A549 (cell line): ENCODE results near the gene CD96. TPM values are rescaled to one million over a fixed set of nuclear protein-coding genes. Genes with fewer than 3 reads are reported as not detected.

Source experiments
- ATAC-seq, 2 experiments: fragments of 200-7000 bp in 1 of 2; fragments of >200 bp in 1 of 2; cut with Nextera tagmentation in 1 of 2; cut with Tn5 transposase in 1 of 2; 3 replicates each; pipeline versions ENCODE4 v1.8.0 to v1.9.1; 2018 to 2020; ENCODE audit warnings: mild to moderate bottlenecking in 1 of 2, moderate library complexity in 1 of 2
- CTCF ChIA-PET: fragments of 300-600 bp; sonication (Branson Sonifier 250); formaldehyde crosslinking; extraction: SDS; loops from one replicate; lab custom pipeline; 2021; ENCODE audit warnings: antibody characterized with exemption, inconsistent platforms; lab: Yijun Ruan, JAX
- POLR2A ChIA-PET: fragments of 350-600 bp; formaldehyde crosslinking; extraction: SDS; loops from one replicate; lab custom pipeline; 2021; ENCODE audit warnings: antibody characterized with exemption, inconsistent platforms; lab: Yijun Ruan, JAX
- DNase-seq, 2 experiments: peaks; one replicate each; pipeline versions ENCODE4 v3.0.0 to v3.0.0-alpha.2; 2011 to 2016; ENCODE audit warnings: low read depth in 1 of 2, low spot score in 1 of 2
- FAIRE-seq: peaks from 2 replicates; lab custom pipeline; 2011; peaks lifted over from hg19 to GRCh38; lab: Jason Lieb, UNC
- H3K27ac ChIP-seq, 2 experiments: fragments of >200 bp; sonication (Bioruptor Twin); formaldehyde crosslinking; 3 replicates each; pipeline ENCODE4 v1.5.1; 2016 to 2017
- H3K4me1 ChIP-seq: fragments of >200 bp; sonication (Bioruptor Twin); formaldehyde crosslinking; 3 replicates; pipeline ENCODE4 v1.6.1; 2016
- H3K4me2 ChIP-seq: fragments of >200 bp; sonication (Bioruptor Twin); formaldehyde crosslinking; 3 replicates; pipeline ENCODE4 v1.6.1; 2016
- H3K4me3 ChIP-seq: fragments of >200 bp; sonication (Bioruptor Twin); formaldehyde crosslinking; 3 replicates; pipeline ENCODE4 v1.5.1; 2016
- H3K9me3 ChIP-seq: fragments of >200 bp; sonication (Bioruptor Twin); formaldehyde crosslinking; 3 replicates; pipeline ENCODE4 v1.6.1; 2016
- ATOH8 ChIP-seq: fragments of 250-450 bp; sonication (Bioruptor Pico); IDR thresholded peaks from 2 replicates; pipeline ENCODE4 v1.5.0; 2020; ENCODE audit warnings: low read depth, mild to moderate bottlenecking, moderate library complexity
- BHLHE40 ChIP-seq: IDR thresholded peaks from 2 replicates; pipeline ENCODE4 v1.6.1; 2012; ENCODE audit warnings: low read depth, low read length, inconsistent platforms
- CEBPB ChIP-seq, 2 experiments: fragments of >200 bp in 1 of 2; sonication (Bioruptor Twin) in 1 of 2; formaldehyde crosslinking in 1 of 2; IDR thresholded peaks; 2 replicates each; pipeline ENCODE4 v1.6.1; 2012 to 2016
- CHD2 ChIP-seq: fragments of 150-350 bp; IDR thresholded peaks from 2 replicates; pipeline ENCODE4 v1.6.1; 2014; ENCODE audit warnings: low read length; ENCODE audit not compliant: partially characterized antibody
- CHD4 ChIP-seq: fragments of 200-600 bp; sonication (generic); IDR thresholded peaks from 2 replicates; pipeline ENCODE4 v1.6.1; 2016; ENCODE audit warnings: antibody characterized with exemption, mild to moderate bottlenecking, borderline replicate concordance
- CTCF ChIP-seq: fragments of >200 bp; sonication (Bioruptor Twin); formaldehyde crosslinking; IDR thresholded peaks from 3 replicates; pipeline ENCODE4 v1.5.1; 2016
- EHF ChIP-seq: fragments of 250-450 bp; sonication (Bioruptor Pico); IDR thresholded peaks from 2 replicates; pipeline ENCODE4 v1.5.0; 2020; ENCODE audit warnings: mild to moderate bottlenecking
- EHMT2 ChIP-seq: fragments of 200-600 bp; sonication (generic); IDR thresholded peaks from 2 replicates; pipeline ENCODE4 v1.6.1; 2016; ENCODE audit warnings: antibody characterized with exemption, low read depth, mild to moderate bottlenecking, moderate library complexity
- ESRRA ChIP-seq: fragments of 150-350 bp; IDR thresholded peaks from 2 replicates; pipeline ENCODE4 v1.6.1; 2014; ENCODE audit warnings: mild to moderate bottlenecking, low read length, borderline replicate concordance
- FOSB ChIP-seq: fragments of 250-450 bp; sonication (Bioruptor Pico); IDR thresholded peaks from 2 replicates; pipeline ENCODE4 v1.5.0; 2020; ENCODE audit warnings: mild to moderate bottlenecking, moderate library complexity
- FOSL2 ChIP-seq, 2 experiments: fragments of 450-650 bp in 1 of 2; fragments of >200 bp in 1 of 2; sonication (Bioruptor Twin) in 1 of 2; formaldehyde crosslinking; IDR thresholded peaks; 2 replicates each; pipeline versions ENCODE4 v1.5.0 to v1.6.1; 2016 to 2020; ENCODE audit warnings: mild to moderate bottlenecking in 1 of 2, moderate library complexity in 1 of 2
- FOXS1 ChIP-seq: fragments of 250-450 bp; sonication (Bioruptor Pico); IDR thresholded peaks from 2 replicates; pipeline ENCODE4 v1.5.0; 2020; ENCODE audit warnings: mild to moderate bottlenecking, moderate library complexity
- HDAC2 ChIP-seq: fragments of 200-600 bp; sonication (generic); IDR thresholded peaks from 2 replicates; pipeline ENCODE4 v1.6.1; 2016
- HOXB13 ChIP-seq: fragments of 250-450 bp; sonication (Bioruptor Pico); IDR thresholded peaks from 2 replicates; pipeline ENCODE4 v1.5.0; 2020; ENCODE audit warnings: low read depth, mild to moderate bottlenecking, moderate library complexity
- JUN ChIP-seq, 2 experiments: fragments of >200 bp; sonication (Bioruptor Twin); formaldehyde crosslinking; IDR thresholded peaks; 2 replicates in 1 of 2; 3 replicates in 1 of 2; pipeline ENCODE4 v1.6.1; 2016 to 2017
- JUNB ChIP-seq: fragments of >200 bp; sonication (Bioruptor Twin); formaldehyde crosslinking; IDR thresholded peaks from 2 replicates; pipeline ENCODE4 v1.6.1; 2016
- KDM5A ChIP-seq: fragments of 200-600 bp; sonication (generic); IDR thresholded peaks from 2 replicates; pipeline ENCODE4 v1.6.1; 2016; ENCODE audit warnings: antibody characterized with exemption, mild to moderate bottlenecking
- MAFK ChIP-seq: fragments of 450-650 bp; IDR thresholded peaks from 2 replicates; pipeline ENCODE4 v1.6.1; 2014; ENCODE audit not compliant: partially characterized antibody
- MAZ ChIP-seq: fragments of 150-350 bp; IDR thresholded peaks from 2 replicates; pipeline ENCODE4 v1.6.1; 2014; ENCODE audit warnings: antibody characterized with exemption, low read depth, low read length, borderline replicate concordance
- NPAS2 ChIP-seq: fragments of 250-450 bp; sonication (Bioruptor Pico); IDR thresholded peaks from 2 replicates; pipeline ENCODE4 v1.8.0; 2022; ENCODE audit warnings: mild to moderate bottlenecking, moderate library complexity, borderline replicate concordance
- NR3C1 ChIP-seq: fragments of >200 bp; sonication (Bioruptor Twin); formaldehyde crosslinking; IDR thresholded peaks from 3 replicates; pipeline ENCODE4 v1.6.1; 2017
- PHF8 ChIP-seq: fragments of 200-600 bp; sonication (generic); IDR thresholded peaks from 2 replicates; pipeline ENCODE4 v1.6.1; 2016; ENCODE audit warnings: low read depth, mild to moderate bottlenecking, antibody characterized with exemption, moderate library complexity, borderline replicate concordance
- POLR2AphosphoS2 ChIP-seq: conservative IDR thresholded peaks from 2 replicates; pipeline ENCODE4 v1.6.1; 2012; ENCODE audit warnings: low read length, improper control_type of control experiment, inconsistent platforms
- RAD21 ChIP-seq, 2 experiments: fragments of >200 bp in 1 of 2; sonication (Bioruptor Twin) in 1 of 2; formaldehyde crosslinking in 1 of 2; IDR thresholded peaks in 1 of 2; conservative IDR thresholded peaks in 1 of 2; 2 replicates in 1 of 2; 3 replicates in 1 of 2; pipeline ENCODE4 v1.6.1; 2012 to 2018; ENCODE audit warnings: inconsistent platforms in 1 of 2
- RARB ChIP-seq: fragments of 250-450 bp; sonication (Bioruptor Pico); IDR thresholded peaks from 2 replicates; pipeline ENCODE4 v1.8.0; 2021; ENCODE audit warnings: mild to moderate bottlenecking, moderate library complexity
- RNF2 ChIP-seq: fragments of 200-600 bp; sonication (generic); IDR thresholded peaks from 2 replicates; pipeline ENCODE4 v1.6.1; 2016; ENCODE audit warnings: low read depth, mild to moderate bottlenecking, antibody characterized with exemption, moderate library complexity, borderline replicate concordance
- SMC3 ChIP-seq: fragments of >200 bp; sonication (Bioruptor Twin); formaldehyde crosslinking; IDR thresholded peaks from 3 replicates; pipeline ENCODE4 v1.6.1; 2018; ENCODE audit warnings: inconsistent platforms
- TFCP2L1 ChIP-seq: fragments of 250-450 bp; sonication (Bioruptor Pico); IDR thresholded peaks from 2 replicates; pipeline ENCODE4 v1.5.0; 2021; ENCODE audit warnings: mild to moderate bottlenecking
- ZFP36 ChIP-seq: fragments of 450-650 bp; IDR thresholded peaks from 2 replicates; pipeline ENCODE4 v1.6.1; 2014; ENCODE audit warnings: borderline replicate concordance; ENCODE audit not compliant: partially characterized antibody
- ZNF302 ChIP-seq: fragments of 250-450 bp; sonication (Bioruptor Pico); IDR thresholded peaks from 2 replicates; pipeline ENCODE4 v1.9.0; 2021; ENCODE audit warnings: inconsistent platforms, mild to moderate bottlenecking, moderate library complexity
- WGBS: methylation state at CpG from one replicate; pipeline ENCODE4 v1.1.6; 2017; ENCODE audit errors: missing lambda C conversion rate; 5-methylcytosine and 5-hydroxymethylcytosine counted together
- polyA plus RNA-seq, 4 experiments: library from polyadenylated mRNA; depleted of rRNA in 3 of 4; stranded (reverse); fragments of >200 nt; fragmentation: RNase III in 1 of 4; extraction: RNeasy Plus Mini Kit Qiagen cat#74134 plus additional on column Dnase treatment in 1 of 4; gene quantifications; 2 replicates in 3 of 4; 3 replicates in 1 of 4; pipeline ENCODE4 v1.2.3, GENCODE V29; 2011 to 2017
- TF ChIP-seq, protein P1 (sequence below): IDR thresholded peaks from 2 replicates; pipeline ENCODE4 v1.6.1; 2012; ENCODE audit warnings: low read depth, borderline replicate concordance
- TF ChIP-seq, protein P2 (sequence below): IDR thresholded peaks from 2 replicates; pipeline ENCODE4 v1.6.1; 2012

CD96 gene
- polyA plus RNA-seq, 2 of the 4 experiments (the other 2 are of a cell fraction) = not detected

DNA sequence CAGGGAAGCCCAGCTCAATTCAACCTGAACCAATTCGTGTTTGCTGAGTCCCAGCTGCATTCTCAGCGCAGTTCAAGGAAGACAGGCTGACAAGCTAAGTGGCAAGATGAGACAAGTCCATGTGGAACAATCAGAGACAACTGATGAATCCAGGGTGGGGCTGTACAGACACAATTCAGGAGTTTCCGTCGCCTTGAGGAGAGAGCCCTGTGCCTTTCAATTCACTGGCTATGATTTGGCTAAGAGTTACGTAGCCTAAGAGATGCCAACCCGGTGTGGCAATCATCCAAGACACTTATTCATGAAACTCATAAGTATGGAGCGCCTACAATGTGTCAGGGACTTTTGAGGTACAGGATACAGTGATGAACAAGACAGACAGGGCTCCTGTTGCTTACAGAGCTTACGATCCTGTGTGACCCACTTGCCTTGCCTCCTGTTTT lies 68.6 kb downstream of the CD96 start:
- ChIA-PET CTCF (interaction anchor here (1.5 kb wide), 1 partner anchor 33 kb away, joined by 5 read pairs; no protein-coding TSS in a partner anchor), POLR2A (no interaction called here)
- no peak for FAIRE-seq
- Histone ChIP-seq H3K4me1 (no peaks in the 10 kb centered on the region; the same call in 2 of the 3 replicates), H3K4me2 (no peak overlapping the region), H3K4me3 (no peak overlapping the region), H3K27ac (no peak overlapping the region), H3K9me3 (no peaks in the 10 kb centered on the region)
- no peak for ATAC-seq
- TF ChIP-seq ESRRA (no peak), BHLHE40 (no peak), NPAS2 (CRISPR knock-in tag) (no peak), EHF (CRISPR knock-in tag) (no peak), HDAC2 (no peak), RNF2 (no peak), CHD2 (no peak)
- TF ChIP-seq, protein P1, sequence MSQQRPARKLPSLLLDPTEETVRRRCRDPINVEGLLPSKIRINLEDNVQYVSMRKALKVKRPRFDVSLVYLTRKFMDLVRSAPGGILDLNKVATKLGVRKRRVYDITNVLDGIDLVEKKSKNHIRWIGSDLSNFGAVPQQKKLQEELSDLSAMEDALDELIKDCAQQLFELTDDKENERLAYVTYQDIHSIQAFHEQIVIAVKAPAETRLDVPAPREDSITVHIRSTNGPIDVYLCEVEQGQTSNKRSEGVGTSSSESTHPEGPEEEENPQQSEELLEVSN = no peak
- no peak for DNase-seq
- 76% methylated on average over 8 of the region's 8 CpGs for whole genome bisulfite sequencing

DNA sequence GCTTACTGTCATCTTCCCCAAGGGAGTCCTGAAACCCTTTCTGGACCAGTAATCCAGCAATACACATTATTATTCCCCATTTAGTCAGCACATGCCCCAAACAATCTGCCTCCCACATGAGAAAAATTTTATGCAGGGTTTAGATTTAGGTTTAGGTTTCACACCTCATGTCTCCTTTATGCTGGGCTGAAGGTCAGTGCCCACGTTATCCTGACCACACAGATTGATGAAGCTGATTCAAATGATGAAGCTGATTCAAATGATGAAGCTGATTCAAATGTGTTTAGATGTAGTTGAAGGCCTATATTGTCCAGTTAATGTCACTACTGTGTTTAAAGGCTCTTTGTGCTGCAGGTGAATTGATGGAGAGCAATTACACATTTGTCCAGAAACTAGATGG lies 71.3 kb downstream of the CD96 start:
- Histone ChIP-seq H3K4me2 (no peak overlapping the region), H3K4me1 (no peaks in the 10 kb centered on the region), H3K9me3 (no peaks in the 10 kb centered on the region), H3K27ac (no peak overlapping the region), H3K4me3 (no peak overlapping the region)
- WGBS = 58% methylated on average over 1 of the region's 1 CpG
- FAIRE-seq = no peak
- no peak for ATAC-seq
- DNase-seq = no peak
- ChIA-PET CTCF (interaction anchor here (1.3 to 1.5 kb wide), 2 partner anchors 9 to 14 kb away, joined by 3 read pairs; no protein-coding TSS in a partner anchor), POLR2A (no interaction called here)
- TF ChIP-seq SMC3 (no peak), FOSL2 (IDR thresholded peaks at IDR 0.05) (no peak), FOSL2 (CRISPR knock-in tag; IDR thresholded peaks at IDR 0.05) (no peak), POLR2AphosphoS2 (no peak), ZFP36 (no peak), HDAC2 (no peak), ATOH8 (CRISPR knock-in tag) (no peak), EHMT2 (no peak), NR3C1 (no peak), JUN (IDR thresholded peaks at IDR 0.05) (no peak), CEBPB (IDR thresholded peaks at IDR 0.05) (no peak), PHF8 (no peak), ZNF302 (CRISPR knock-in tag) (no peak), KDM5A (no peak), EHF (CRISPR knock-in tag) (no peak), FOSB (CRISPR knock-in tag) (no peak), CHD4 (no peak), JUNB (no peak), FOXS1 (no peak), RNF2 (no peak)
- TF ChIP-seq, protein P2, sequence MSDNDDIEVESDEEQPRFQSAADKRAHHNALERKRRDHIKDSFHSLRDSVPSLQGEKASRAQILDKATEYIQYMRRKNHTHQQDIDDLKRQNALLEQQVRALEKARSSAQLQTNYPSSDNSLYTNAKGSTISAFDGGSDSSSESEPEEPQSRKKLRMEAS = no peak

GRCh38 chr3:111615880-111616279 lies 73.9 kb downstream of the CD96 start:
- no peak for DNase-seq
- Histone ChIP-seq H3K4me2 (no peak overlapping the region), H3K4me3 (no peak overlapping the region), H3K4me1 (peaks cover 14% of the 10 kb centered on the region; the same call in 1 of the 3 replicates), H3K9me3 (no peaks in the 10 kb centered on the region), H3K27ac (no peak overlapping the region)
- WGBS = 38% methylated on average over 3 of the region's 3 CpGs
- CTCF ChIA-PET = interaction anchor here (1.1 to 3.3 kb wide), 7 partner anchors 11 to 76 kb away, joined by 3 to 18 read pairs (median 4); no protein-coding TSS in a partner anchor
- no peak for ATAC-seq
- no peak for FAIRE-seq
- POLR2A ChIA-PET = no interaction called here
- no peak for TF ChIP-seq ZFP36
- TF ChIP-seq HOXB13 (CRISPR knock-in tag) = no peak
- TF ChIP-seq, protein P2 = no peak
- no peak for TF ChIP-seq TFCP2L1 (CRISPR knock-in tag)
- TF ChIP-seq MAZ = no peak
- no peak for TF ChIP-seq ATOH8 (CRISPR knock-in tag)
- no peak for TF ChIP-seq RARB (CRISPR knock-in tag)
- TF ChIP-seq MAFK = no peak
- no peak for TF ChIP-seq CTCF
- no peak for TF ChIP-seq RAD21 (conservative IDR thresholded peaks at IDR 0.05 in 1 of 2, IDR thresholded peaks at IDR 0.05 in 1 of 2)
